ENCODE measurements around the gene SERTAD3. TPM values are rescaled to one million over a fixed set of nuclear protein-coding genes. Genes with fewer than 3 reads are reported as not detected.

Gene SERTAD3
- total RNA-seq, 1 donor from 2014 or later, result 42.0 TPM

- no peak overlapping the region for H3K4me3 ChIP-seq
- no peaks in the 10 kb centered on the region for H3K9me3 ChIP-seq
- intact Hi-C loops (cut with DNase I), result no loop called here
- peaks cover 13% of the 10 kb centered on the region for H3K4me1 ChIP-seq
- TF ChIP-seq, protein P1, sequence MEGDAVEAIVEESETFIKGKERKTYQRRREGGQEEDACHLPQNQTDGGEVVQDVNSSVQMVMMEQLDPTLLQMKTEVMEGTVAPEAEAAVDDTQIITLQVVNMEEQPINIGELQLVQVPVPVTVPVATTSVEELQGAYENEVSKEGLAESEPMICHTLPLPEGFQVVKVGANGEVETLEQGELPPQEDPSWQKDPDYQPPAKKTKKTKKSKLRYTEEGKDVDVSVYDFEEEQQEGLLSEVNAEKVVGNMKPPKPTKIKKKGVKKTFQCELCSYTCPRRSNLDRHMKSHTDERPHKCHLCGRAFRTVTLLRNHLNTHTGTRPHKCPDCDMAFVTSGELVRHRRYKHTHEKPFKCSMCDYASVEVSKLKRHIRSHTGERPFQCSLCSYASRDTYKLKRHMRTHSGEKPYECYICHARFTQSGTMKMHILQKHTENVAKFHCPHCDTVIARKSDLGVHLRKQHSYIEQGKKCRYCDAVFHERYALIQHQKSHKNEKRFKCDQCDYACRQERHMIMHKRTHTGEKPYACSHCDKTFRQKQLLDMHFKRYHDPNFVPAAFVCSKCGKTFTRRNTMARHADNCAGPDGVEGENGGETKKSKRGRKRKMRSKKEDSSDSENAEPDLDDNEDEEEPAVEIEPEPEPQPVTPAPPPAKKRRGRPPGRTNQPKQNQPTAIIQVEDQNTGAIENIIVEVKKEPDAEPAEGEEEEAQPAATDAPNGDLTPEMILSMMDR (IDR thresholded peaks at IDR 0.05), result no peak
- TF ChIP-seq POLR2A (IDR thresholded peaks at IDR 0.05) (no peak), POLR2AphosphoS5 (IDR thresholded peaks at IDR 0.05; ENCODE audit: insufficient read depth in 1 of 2, low read depth in 1 of 2) (no peak)
- no peak overlapping the region for H3K27ac ChIP-seq
- DNase-seq (ENCODE audit: extremely low spot score in 2 of 2), result no peak
- H3K36me3 ChIP-seq, result no peaks in the 10 kb centered on the region
- H3K27me3 ChIP-seq, result no peaks in the 10 kb centered on the region
Observed at GRCh38 chr19:40394816-40395210, 49.3 kb downstream of the SERTAD3 start.

- Histone ChIP-seq H3K27ac (no peak overlapping the region), H3K36me3 (no peaks in the 10 kb centered on the region), H3K4me1 (peaks cover 11% of the 10 kb centered on the region), H3K4me3 (no peak overlapping the region), H3K27me3 (no peaks in the 10 kb centered on the region), H3K9me3 (no peaks in the 10 kb centered on the region)
- no peak for TF ChIP-seq POLR2A (IDR thresholded peaks at IDR 0.05)
- no peak for TF ChIP-seq POLR2AphosphoS5 (IDR thresholded peaks at IDR 0.05; ENCODE audit: insufficient read depth in 1 of 2, low read depth in 1 of 2)
- TF ChIP-seq, protein P1 (IDR thresholded peaks at IDR 0.05), result no peak
- DNase-seq (ENCODE audit: extremely low spot score in 2 of 2), result no peak
- intact Hi-C loops (cut with DNase I), result no loop called here
Observed at GRCh38 chr19:40393894-40394815, 50.0 kb downstream of the SERTAD3 start.

DNA sequence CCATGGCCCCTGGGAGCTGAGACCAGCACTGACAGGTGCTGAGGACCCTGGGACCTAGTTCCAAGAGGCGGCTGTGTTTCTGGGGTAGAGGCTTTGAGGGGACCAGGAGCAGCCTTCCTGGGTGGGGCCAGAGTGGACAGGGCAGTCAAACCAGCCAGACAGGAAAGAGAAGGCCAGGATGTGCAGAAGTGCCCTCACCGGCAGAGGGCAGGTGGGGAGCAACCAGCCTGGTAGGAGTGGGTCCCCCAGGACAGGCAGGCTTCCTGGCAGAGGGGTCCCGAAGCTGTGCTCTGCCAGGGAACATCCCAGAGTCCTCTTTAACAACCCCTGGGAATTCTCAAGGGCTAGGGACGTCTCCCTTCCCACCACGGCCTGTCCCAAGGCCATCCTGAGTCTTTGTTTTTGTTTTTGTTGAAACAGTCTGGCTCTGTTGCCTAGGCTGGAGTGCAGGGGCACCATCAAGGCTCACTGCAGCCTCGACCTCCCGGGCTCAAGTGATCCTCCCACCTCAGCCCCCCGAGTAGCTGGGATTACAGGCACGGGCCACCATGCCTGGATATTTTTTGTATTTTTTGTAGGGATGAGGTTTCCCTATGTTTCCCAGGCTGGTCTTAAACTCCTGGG lies 51.1 kb downstream of the SERTAD3 start:
- H3K27me3 ChIP-seq, result no peaks in the 10 kb centered on the region
- DNase-seq (ENCODE audit: extremely low spot score in 2 of 2), result no peak
- TF ChIP-seq POLR2A (IDR thresholded peaks at IDR 0.05), result no peak
- TF ChIP-seq, protein P1 (IDR thresholded peaks at IDR 0.05), result no peak
- TF ChIP-seq POLR2AphosphoS5 (IDR thresholded peaks at IDR 0.05; ENCODE audit: insufficient read depth in 1 of 2, low read depth in 1 of 2), result no peak
- no peak overlapping the region for H3K4me3 ChIP-seq
- no peak overlapping the region for H3K27ac ChIP-seq
- H3K9me3 ChIP-seq, result no peaks in the 10 kb centered on the region
- intact Hi-C loops (cut with DNase I), result no loop called here
- H3K36me3 ChIP-seq, result no peaks in the 10 kb centered on the region
- H3K4me1 ChIP-seq, result no peaks in the 10 kb centered on the region

- no peak for DNase-seq (ENCODE audit: extremely low spot score in 2 of 2)
- TF ChIP-seq, protein P1 (IDR thresholded peaks at IDR 0.05), result no peak
- TF ChIP-seq POLR2AphosphoS5 (IDR thresholded peaks at IDR 0.05; ENCODE audit: insufficient read depth in 1 of 2, low read depth in 1 of 2) (no peak), POLR2A (IDR thresholded peaks at IDR 0.05) (no peak)
- no peak overlapping the region for H3K27ac ChIP-seq
- no peak overlapping the region for H3K4me3 ChIP-seq
- no peaks in the 10 kb centered on the region for H3K9me3 ChIP-seq
- intact Hi-C loops (cut with DNase I), result no loop called here
- no peaks in the 10 kb centered on the region for H3K27me3 ChIP-seq
- H3K4me1 ChIP-seq, result no peaks in the 10 kb centered on the region
- H3K36me3 ChIP-seq, result no peaks in the 10 kb centered on the region
Observed at GRCh38 chr19:40392123-40392522, 52.0 kb downstream of the SERTAD3 start.

Small RNA genes lying within 50 kb of the gene (small RNA-seq; reads per million reads assigned to genes)
- not detected for gene RF00017

Other genes with a start within 250 kb of the SERTAD3 start
- not detected for gene TTC9B, start 226.0 kb downstream of the SERTAD3 start, total RNA-seq
- gene CCNP, start 217.6 kb downstream of the SERTAD3 start, total RNA-seq, result not detected
- 105 TPM for gene AKT2, start 159.0 kb downstream of the SERTAD3 start, total RNA-seq
- gene C19orf47, start 95.9 kb downstream of the SERTAD3 start, total RNA-seq, result 17.4 TPM
- gene PLD3, start 95.6 kb downstream of the SERTAD3 start, total RNA-seq, result 177 TPM
- 0.74 TPM for gene HIPK4, start 54.2 kb downstream of the SERTAD3 start, total RNA-seq
- 3.2 TPM for gene PRX, start 31.0 kb downstream of the SERTAD3 start, total RNA-seq
- 14.2 TPM for gene SERTAD1, start 18.3 kb downstream of the SERTAD3 start, total RNA-seq
- 357 TPM for gene BLVRB, start 21.4 kb upstream of the SERTAD3 start, total RNA-seq
- gene SPTBN4, start 22.7 kb upstream of the SERTAD3 start, total RNA-seq, result 1.7 TPM
- gene SHKBP1, start 132.5 kb upstream of the SERTAD3 start, total RNA-seq, result 51.6 TPM
- 983 TPM for gene LTBP4, start 157.0 kb upstream of the SERTAD3 start, total RNA-seq
- gene NUMBL, start 246.3 kb upstream of the SERTAD3 start, total RNA-seq, result 66.0 TPM